NCI-H146 treated with DMSO at 0.1 percent for 48 hours (cell line): ENCODE measurements around the gene PYGO2.

Experiments used
- DNase-seq: peaks from one replicate; lab custom pipeline; 2025; ENCODE audit not compliant: unreplicated experiment; lab: John Stamatoyannopoulos, UW

The PYGO2 gene

GRCh38 chr1:154963643-154964042, 2.1 kb upstream of the PYGO2 start:
- DNase-seq, result no peak

- DNase-seq, result no peak
Measured at GRCh38 chr1:154962795-154963330, 1.3 kb upstream of the PYGO2 start.

- DNase-seq, result no peak
Measured at GRCh38 chr1:154962156-154962749, 671 bp upstream of the PYGO2 start.

- no peak for DNase-seq
Measured at GRCh38 chr1:154960446-154961136, 991 bp downstream of the PYGO2 start.

GRCh38 chr1:154959426-154959780, 2.2 kb downstream of the PYGO2 start:
- DNase-seq, result no peak

GRCh38 chr1:154958681-154959425, 2.7 kb downstream of the PYGO2 start:
- DNase-seq, result no peak

GRCh38 chr1:154958036-154958435, 3.5 kb downstream of the PYGO2 start:
- DNase-seq, result no peak

GRCh38 chr1:154957091-154957657, 4.4 kb downstream of the PYGO2 start:
- DNase-seq, result no peak

- DNase-seq, result no peak
Measured at GRCh38 chr1:154956544-154956941, 5.0 kb downstream of the PYGO2 start.

- peak; percentile 92 for DNase-seq
Measured at GRCh38 chr1:154955718-154956543, 5.7 kb downstream of the PYGO2 start, which contains the start of gene PBXIP1. PBXIP1 (minus strand) TSS chr1:154956099; CDS start chr1:154953721, 2,378 bp downstream.

GRCh38 chr1:154955039-154955717, 6.4 kb downstream of the PYGO2 start:
- DNase-seq, result peak; percentile 72

- DNase-seq, result no peak
Measured at GRCh38 chr1:154954541-154954940, 7.0 kb downstream of the PYGO2 start.

GRCh38 chr1:154953611-154954038, 8.0 kb downstream of the PYGO2 start:
- no peak for DNase-seq

GRCh38 chr1:154952664-154953063, 8.9 kb downstream of the PYGO2 start:
- no peak for DNase-seq

GRCh38 chr1:154951901-154952657, 9.5 kb downstream of the PYGO2 start:
- no peak for DNase-seq

- DNase-seq, result no peak
Measured at GRCh38 chr1:154948079-154948478, 13.5 kb downstream of the PYGO2 start.

GRCh38 chr1:154945962-154946850, 15.4 kb downstream of the PYGO2 start:
- no peak for DNase-seq
